Right renal cortex interstitium (tissue), 3 donors: Measurements from ENCODE around the gene MUC15. TPM values are rescaled to one million over a fixed set of nuclear protein-coding genes. Genes with fewer than 3 reads are reported as not detected.

Experiments
- polyA plus RNA-seq, 3 donors: library from polyadenylated mRNA; unstranded; fragments of 120-200 nt; gene quantifications; one replicate each; pipeline ENCODE4 v1.2.1, GENCODE V29; 2013; ENCODE audit not compliant: insufficient read length in 3 of 3

The MUC15 gene
- polyA plus RNA-seq, 3 donors: 2.3 to 4.4 (median 3.7) TPM

Other genes starting within 250 kb of the MUC15 start
- gene ANO3, start 240.1 kb downstream of the MUC15 start, polyA plus RNA-seq: 1 to 10 TPM; 2.6 to 4.7 (median 3.8) TPM
- 10 to 100 TPM; 52.0 to 70.1 (median 52.2) TPM for gene SLC5A12, start 149.8 kb upstream of the MUC15 start, polyA plus RNA-seq